Ecto neural progenitor cell (in vitro differentiated cells): ENCODE measurements around the gene RARRES1.

Source experiments
- DNase-seq: peaks from one replicate; pipeline ENCODE4 v3.0.0-alpha.2; 2018; ENCODE audit warnings: low spot score

RARRES1 gene

DNA sequence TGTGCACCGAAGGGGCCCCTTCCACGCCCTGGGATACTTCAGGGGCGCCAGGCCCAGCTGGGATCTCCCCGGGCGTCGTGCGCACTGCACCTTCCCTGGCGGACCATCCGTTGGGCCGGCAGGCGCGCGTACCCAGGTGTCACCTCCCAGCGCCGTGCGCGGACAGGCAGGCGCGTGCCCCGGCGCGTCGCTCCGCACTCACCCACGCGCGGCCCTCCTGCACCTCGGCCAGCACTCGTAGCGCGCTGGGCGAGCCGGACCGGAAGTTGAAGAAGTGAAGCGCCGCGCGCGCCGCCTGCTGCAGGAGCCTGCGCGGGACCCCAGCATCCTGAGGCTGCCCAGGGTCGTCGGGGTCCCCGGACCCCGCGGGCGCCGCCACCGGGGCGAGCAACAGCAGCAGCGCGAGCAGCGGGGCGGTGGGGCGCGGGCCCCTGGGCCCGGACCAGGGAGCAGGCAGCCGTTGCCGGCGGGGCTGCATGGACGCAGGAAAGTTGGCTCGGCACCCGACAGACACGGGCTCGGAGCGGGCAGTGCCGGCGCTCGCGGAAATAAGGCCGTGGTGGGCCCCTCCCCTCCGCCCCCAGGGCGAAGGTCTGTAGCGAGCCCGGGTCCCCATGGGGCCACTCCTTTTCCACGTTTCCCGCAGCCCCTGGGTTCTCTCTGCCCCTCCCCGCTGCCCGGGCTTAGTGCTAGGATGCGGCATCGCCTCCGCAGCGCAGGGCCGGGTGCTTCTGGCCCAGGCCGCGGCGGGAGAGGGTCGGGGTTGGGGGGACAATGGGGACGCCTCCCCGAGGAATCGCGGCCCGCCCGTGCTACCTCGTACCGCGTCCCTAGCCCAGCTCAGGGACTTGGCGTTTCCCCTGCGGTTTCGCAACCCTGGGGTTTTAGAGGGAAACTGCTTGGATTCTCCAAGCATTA is at the start of gene RARRES1:
RARRES1 (minus strand) TSS at position 520 of the 918 bp plus-strand sequence; CDS start at position 478, 42 bp downstream.
- peak; percentile 79 for DNase-seq

DNA sequence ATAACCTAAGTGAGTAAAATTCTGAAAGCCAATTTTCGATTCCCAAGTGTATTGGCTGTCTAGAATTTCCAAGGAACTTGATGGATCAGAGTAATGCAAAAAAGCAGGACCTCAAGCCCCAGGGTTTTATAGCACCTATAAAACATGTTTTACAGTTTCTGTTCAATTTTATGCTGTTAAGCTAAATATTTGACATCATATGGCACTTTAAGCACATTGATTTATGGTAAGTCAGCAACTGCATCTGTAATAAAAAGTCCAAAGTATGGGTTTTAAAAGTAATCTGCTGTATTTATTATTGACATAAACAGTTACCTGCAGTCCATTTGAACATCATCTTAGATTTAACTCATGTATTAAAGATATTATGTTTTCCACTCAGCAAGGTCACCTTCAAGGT is 49.6 kb upstream of the RARRES1 start:
- no peak for DNase-seq

DNA sequence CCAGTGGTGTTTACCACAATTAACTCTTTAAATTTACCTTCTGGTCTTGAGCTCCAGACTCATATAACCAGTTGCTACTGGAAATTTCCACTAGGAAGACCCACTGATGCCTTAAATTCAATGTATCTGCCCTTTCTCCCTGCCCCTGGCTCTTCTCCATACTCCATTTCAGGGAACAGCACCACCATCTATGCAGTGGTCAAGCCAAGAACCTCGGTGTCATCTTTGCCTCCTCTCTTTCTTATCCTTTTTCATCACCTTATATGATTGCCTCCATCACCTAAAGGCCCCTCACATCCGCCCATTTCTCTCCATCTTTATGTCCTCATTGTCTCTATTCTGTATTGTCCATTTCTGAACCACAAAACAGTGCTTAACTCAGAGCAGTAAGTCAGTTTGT is 48.9 kb upstream of the RARRES1 start:
- no peak for DNase-seq

GRCh38 chr3:158780766-158781165 is 48.5 kb upstream of the RARRES1 start:
- no peak for DNase-seq

- DNase-seq, result no peak
Observed at GRCh38 chr3:158777161-158777873, 45.1 kb upstream of the RARRES1 start.

DNA sequence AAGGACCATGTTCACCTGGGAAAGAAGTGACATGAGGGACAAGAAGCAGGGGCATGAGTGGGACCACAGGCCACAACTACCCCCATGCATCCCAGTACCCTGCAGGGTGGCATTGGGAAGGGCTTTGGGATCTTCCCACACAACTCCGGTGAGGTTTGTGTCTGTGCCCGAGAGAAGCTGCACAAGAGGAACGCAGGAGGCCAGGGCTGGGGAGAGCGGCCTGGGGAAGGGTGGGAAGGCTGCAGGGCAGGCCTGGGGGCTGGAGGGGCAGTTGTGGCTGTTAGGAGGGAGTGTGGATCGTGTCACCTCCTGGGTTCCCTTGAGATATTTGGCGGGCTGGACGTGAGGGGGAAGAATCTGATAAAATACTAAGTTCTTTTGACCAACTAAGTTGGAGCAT is 44.3 kb upstream of the RARRES1 start:
- DNase-seq, result no peak

DNA sequence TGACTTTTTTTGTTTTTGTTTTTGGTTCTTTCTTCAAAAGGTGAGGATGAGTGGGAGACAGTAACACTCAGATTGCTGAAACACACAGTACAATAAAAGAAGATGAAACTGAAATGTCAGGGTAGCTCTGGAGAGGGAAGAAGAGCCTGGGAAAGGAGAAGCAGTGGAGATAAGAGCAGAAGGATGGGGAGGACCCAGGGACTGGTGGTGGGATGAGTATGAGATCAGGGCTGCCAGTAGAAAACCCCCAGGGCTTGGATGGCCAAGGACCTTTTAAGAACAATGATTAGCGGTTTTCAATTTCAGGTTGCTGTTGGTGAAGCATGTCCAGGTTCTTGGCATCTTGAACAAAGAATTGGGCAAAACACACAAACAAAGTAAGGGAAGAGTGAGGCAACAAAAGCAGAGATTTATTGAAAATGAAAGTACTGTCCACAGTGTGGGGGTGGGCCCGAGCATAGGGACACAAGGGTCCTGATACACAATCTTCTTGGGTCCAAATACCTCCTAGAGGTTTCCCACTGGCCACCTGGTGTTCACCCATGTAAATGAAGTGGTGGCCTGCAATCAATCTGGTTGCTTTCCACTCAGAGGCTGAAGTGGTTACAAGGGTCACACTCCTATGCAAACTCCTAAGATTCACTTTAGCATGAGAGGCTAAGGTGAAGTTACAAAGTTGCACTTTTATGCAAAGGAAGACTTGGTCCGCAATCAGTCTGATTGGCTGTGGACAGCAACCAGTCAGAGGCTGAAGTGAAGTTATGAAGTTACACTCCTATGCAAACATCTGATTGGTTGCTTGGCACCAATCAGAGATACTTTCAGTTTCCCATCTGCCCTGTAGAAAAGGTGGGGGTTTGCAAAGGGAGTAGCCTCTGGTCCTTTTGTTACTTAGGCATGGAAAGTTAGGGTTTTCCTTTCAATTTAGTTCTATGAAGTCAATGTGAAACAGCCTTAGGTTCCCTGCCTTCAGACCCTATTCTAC is 43.5 kb upstream of the RARRES1 start:
- no peak for DNase-seq

- no peak for DNase-seq
Observed at GRCh38 chr3:158774965-158775364, 42.7 kb upstream of the RARRES1 start.

DNA sequence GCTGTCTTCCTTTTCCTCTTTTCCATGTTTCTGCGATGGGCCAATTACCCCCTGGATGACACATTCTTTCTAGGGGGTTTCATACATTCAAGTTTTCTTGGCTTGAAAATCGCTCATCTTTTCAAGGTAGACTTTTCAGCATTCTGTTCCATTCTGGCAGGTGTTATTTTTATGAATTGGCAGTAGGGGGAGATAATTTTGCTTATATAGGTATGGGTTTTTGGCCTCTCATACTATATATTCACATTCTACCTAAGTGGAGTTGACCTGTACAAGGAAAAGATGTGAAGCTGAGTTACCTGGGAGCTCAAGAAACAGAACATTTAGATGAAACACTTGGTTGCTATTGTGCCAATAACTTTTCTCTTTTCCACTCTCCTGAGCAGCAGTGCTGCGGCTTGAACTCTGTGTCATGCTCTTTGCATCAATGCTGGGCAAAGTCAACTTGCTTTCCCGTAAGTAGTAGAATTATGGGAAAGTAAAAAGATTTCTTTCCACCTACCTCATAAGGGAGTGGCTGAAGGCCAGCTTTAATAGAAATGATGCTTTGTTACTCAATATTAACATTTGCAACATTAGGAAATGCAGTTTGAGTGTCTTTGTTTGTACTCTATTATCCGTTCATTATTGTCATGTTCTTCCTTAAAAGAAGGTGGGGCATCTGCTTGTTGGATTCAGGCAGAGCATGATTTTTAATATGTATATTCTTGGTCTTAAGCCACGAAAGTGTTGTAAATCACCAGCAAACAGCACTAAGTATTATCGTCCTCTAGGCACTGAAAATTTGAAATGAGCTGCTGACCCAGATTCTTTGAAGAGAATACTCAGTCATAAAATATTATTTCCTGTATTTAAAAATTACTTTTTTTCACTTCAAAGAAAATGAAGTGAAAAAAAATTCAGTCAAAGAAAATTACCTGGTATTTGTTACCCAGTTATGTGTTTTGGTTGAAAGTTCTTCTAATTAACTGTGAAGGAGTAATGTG is 41.9 kb upstream of the RARRES1 start:
- DNase-seq, result no peak

DNA sequence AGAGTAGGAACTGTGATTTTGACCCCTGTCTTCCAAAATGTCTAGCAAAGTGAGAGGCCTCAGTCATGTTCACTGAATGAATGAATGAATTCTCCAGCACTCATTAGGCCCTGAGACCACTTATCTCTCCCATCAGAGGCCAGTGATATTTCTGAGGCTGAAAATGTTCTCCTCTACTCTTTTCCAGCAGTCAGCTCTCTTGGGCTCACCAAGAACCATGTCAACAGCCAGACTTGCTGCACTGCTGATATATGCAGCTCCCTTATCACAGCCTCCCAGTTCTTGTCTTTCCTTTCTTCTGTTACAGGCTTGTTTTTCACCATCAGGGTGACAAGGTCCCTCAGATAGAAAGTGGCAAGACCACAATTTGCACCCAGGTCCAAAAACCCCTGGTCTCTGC is 40.9 kb upstream of the RARRES1 start:
- no peak for DNase-seq

GRCh38 chr3:158771982-158772381 is 39.7 kb upstream of the RARRES1 start:
- no peak for DNase-seq

DNA sequence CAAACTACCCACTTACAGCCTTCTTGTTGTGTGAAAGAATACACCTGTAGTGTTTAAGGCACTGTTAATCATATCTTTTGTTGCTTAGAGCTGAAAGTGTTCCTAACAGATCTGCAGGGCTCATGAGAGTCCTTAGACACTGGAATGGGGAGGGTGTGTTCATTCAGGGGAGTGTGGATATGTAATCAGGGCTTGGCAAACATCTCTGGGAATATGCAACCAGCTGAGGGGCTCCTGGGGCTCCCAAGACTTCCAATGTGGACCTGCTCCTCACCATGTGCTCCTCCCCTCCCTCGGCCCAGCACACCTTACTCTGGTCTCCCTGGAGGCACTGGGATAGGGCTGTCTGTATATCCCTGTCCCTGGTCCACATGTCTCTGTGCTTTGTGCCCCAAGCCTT is 39.3 kb upstream of the RARRES1 start:
- no peak for DNase-seq

- no peak for DNase-seq
Observed at GRCh38 chr3:158770741-158771350, 38.6 kb upstream of the RARRES1 start.

GRCh38 chr3:158769952-158770740 is 37.9 kb upstream of the RARRES1 start:
- no peak for DNase-seq

DNA sequence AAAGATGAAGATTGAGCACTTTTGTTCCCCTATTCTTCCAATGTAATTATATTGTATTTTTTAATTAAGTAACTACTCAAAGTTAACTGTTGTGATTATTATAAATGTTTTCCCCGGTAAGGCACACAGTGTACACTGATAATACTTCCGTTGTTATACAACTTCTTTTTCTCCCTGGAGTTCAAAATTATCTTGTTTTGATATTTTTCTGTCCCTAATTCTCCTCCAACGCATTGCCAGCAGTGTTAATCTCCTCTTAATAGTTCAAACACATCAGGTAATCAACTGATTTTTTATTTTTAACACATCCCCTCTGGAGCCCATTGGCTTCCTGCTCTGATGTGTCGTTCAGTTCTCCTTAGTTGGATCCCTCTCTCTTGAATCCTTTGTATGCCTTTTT is 37.3 kb upstream of the RARRES1 start:
- no peak for DNase-seq

- DNase-seq, result no peak
Observed at GRCh38 chr3:158768881-158769543, 36.8 kb upstream of the RARRES1 start.

DNA sequence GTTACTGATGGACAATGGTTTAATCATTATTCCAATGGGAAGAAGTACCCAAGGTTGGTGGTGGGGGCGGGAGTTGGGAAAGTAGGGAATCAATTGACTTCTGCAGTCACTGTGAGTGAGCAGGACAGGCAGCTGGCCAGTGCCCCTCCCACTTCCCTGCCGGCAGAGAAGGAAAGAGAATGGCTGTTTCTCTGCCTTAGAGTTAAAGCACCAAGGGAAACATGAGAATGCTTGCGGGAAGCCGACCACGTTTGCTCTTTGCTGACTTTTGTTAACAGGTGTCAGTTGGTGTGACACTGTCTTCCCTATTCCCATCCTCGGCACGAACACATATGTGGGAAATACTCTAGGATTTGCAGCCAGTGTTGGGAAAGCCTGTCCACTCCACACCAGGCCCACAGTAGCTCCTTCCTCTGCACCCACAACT is 36.1 kb upstream of the RARRES1 start:
- DNase-seq, result peak; percentile 59

DNA sequence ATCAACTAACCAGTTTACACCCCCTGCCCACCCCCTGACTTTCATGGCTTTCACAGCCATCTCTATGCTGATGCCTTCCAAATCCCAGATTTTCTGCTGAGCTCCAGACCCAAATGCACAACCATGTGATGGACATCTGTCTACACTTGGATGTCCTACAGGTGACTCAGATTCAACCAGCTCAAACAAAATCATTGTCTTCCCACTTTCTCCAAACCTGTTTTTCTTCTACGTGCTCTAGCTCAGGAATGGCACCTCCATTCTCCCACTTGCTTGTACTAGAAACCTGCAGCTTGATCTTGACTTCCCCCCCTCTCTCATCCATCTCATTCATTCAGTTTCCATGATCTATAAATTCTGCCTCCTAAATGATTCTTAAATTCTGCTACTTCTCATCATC is 34.1 kb upstream of the RARRES1 start:
- no peak for DNase-seq
